GM03348 (cell line): ENCODE data around the gene KCNMB3.
"Not testable (repeated sequence)": the region's sequence is repeated elsewhere in the genome, so short reads cannot be mapped to it uniquely, and the experiment has no call there.

Source experiments
- DNase-seq: peaks from one replicate; pipeline ENCODE4 v3.0.0; 2012; ENCODE audit warnings: low spot score

KCNMB3 gene, protein sequence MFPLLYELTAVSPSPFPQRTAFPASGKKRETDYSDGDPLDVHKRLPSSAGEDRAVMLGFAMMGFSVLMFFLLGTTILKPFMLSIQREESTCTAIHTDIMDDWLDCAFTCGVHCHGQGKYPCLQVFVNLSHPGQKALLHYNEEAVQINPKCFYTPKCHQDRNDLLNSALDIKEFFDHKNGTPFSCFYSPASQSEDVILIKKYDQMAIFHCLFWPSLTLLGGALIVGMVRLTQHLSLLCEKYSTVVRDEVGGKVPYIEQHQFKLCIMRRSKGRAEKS

DNA sequence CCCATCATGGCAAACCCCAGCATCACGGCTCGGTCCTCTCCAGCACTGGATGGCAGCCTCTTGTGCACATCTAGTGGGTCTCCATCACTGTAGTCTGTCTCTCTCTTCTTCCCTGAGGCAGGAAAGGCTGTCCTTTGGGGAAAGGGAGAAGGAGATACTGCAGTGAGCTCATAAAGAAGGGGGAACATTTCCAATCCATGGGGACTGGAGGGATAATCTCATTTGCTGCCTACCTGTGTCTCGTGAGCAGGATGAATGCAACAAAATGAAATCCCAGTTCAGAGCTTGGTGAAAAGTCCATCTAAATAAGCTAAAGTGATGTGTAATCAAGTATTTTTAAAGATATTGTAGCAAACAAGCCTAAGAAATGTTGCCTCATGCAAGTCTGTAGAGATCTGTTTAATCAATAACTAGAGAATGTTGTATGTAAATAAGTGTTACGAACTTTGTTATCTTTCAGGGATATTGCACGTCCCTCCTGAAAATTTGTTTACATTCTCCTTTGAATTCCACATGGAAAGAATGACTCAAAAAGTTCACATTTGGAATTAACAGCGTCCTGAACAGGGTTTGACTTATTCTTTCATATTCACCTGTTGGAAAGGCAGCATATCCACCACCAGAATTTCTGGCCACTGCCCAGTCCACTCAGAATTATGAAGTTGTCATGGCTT is at the start of gene KCNMB3:
KCNMB3 (minus strand) TSS at position 312 of the 674 bp plus-strand sequence; CDS start at position 188, 124 bp downstream.
- DNase-seq = no peak

GRCh38 chr3:179299999-179300613 is 49.2 kb upstream of the KCNMB3 start:
- DNase-seq = no peak

GRCh38 chr3:179299316-179299715 is 48.4 kb upstream of the KCNMB3 start:
- no peak for DNase-seq

DNA sequence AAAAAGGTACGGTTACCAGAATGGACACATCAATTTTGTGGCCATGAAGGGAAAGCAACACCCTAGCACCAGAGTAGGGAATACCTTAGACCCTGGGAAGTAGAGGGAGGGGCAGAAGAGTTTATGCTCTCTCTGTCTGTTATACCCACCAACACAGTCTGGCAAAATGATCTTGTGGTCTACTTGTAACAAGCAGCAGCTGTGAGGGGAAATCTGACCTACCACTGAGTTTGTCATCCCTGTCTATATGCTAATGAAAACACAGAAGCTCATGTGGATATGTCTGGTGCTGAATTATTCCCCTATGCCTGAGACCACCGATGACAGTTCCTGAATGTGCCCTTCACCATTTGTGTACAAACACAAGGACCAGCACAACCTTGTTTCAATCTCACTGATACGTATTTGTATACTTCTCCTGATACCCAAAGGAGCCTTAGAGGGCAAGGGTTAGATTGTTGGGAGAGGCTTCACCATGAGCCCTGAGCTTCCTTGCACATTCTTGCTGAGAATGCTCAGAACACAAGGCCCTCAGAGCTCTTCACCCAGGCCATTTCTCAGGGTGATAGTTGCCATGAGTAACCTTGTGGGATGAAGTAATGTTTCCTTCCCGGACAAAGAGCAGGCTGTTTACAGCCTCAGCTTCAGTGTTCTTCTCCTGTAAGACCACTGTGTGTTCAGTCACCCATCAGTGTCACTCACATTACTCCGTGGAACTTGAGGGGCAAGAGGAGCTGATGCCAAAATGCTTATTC is 47.2 kb upstream of the KCNMB3 start:
- DNase-seq = no peak

DNA sequence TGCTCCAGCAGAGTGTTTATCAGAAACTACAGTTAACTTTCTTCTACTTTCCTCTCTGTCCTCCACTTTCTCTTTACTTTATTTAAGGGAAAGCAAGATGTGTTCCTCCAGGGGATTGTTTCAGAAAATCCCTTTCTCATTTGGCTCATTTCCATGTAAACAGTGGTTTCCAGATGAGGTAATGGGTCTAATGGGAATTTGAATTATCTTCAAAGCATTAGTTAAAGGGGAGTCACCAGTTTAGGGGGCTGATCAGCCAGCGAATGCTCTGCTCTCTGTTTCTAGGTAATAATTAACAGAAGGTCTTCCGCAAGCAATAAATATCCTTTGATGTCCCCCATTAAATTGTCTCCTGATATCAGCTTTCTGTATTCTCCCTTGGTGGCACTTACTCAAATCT is 41.5 kb upstream of the KCNMB3 start:
- DNase-seq = no peak

DNA sequence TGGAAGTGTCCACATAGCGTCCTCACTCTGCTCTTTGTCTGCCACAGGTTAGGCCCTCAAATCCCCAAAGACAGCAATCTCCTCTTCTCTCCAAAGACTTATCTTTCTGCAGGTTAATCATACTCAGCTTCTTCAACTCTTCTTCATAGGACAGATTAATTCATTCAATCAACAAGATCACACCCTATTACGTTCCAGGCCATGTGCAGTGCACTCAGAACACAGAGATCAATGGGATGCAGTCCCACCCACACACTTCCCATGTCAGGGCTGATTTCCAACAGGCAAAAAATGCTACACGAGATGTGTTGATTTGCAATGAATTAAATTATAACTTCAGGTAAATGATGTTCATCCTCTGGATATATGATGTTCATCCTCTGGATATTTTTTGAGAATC is 38.4 kb upstream of the KCNMB3 start:
- DNase-seq = no peak

DNA sequence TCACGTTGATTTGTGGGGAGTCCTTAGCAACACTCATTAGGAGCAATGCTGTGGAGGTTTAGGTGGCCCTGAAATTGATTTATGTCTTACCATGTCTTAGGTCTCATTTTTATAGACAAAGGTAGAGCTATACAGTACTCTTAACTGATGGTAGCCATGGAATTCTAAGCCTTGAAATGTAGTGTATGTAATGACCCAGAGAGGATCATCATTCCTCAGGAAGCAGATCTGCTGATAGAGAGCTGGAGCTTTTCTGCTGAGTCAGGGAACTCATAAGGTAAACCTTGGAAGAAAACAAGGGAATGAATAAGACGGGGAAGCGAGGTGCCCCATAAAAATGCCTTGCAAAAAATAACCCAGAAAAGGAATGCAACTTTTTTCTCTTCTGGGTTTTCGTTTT is 37.9 kb upstream of the KCNMB3 start:
- DNase-seq = no peak

DNA sequence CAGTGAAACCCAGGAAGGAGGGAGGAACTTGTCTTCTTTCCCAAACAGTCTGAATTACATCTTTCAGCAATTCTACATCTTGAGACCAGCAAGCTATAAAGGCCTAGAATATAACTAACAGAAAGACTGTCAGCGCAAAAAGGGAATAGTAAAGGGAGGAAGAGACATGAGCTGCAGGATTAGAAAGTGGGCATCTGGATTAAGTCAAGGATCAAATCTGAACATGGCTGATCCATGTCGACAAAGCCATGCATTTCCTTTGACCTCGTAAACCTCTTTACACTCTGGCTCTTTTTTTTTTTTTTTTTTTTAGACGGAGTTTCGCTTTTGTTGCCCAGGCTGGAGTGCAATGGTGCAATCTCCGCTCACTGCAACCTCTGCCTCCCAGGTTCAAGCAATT is 35.4 kb upstream of the KCNMB3 start:
- no peak for DNase-seq

DNA sequence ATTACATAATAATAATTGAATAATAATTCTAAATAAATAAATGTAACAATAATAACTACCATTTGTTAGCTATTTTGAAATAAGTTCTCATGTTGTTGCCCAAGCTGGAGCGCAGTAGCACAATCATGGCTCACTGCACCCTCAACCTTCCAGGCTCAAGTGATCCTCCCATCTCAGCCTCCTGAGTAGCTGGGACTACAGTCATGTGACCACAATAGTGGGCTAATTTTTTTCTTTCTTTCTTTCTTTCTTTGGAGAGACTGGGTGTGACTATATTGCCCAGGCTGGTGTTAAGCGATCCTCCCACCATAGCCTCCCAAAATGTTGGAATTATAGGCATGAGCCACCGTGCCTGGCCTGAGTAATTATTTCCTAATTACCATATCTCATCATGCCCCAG is 30.9 kb upstream of the KCNMB3 start:
- no peak for DNase-seq

DNA sequence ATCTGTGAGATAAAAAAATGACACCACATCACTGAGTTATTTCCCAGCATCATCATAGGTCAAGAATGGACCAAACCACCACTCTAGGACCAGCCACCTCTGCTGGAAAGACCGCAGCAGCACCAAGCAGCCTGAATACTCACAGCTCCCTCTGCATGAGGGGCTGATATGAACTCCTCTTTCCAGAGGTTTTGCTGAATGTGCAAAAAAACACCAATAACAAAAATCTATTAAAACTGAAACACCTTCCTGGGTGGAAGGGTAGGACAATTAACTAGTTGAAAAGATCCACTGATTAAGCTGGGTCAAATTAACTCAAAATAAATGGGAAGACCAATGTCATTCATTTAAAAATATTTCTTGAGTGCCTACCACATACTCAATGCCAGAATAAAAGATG is 28.9 kb upstream of the KCNMB3 start:
- DNase-seq = no peak

- no peak for DNase-seq
These were observed 28.2 kb upstream of the KCNMB3 start for GRCh38 chr3:179278932-179279693.

DNA sequence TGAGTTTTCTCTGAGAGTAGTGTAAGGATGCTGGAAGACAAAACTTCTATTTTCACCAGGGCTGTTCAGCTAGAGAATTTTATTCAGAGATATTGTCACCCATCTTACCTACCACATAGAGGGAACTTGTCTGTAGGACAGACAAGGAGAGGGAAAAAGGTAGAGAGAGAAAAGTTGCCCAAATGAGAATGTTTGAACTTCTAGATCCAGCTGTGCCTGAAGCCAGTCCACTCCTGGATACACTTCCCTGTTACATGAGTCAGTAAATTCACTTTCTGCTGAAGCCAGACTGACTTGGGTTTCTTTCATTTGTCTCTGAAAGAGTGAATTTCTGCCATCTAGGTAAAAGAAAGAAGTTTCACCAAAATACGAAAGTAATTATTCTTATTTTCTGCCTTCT is 27.2 kb upstream of the KCNMB3 start:
- no peak for DNase-seq

GRCh38 chr3:179276743-179277142 is 25.8 kb upstream of the KCNMB3 start:
- no peak for DNase-seq

GRCh38 chr3:179276001-179276400 is 25.1 kb upstream of the KCNMB3 start:
- no peak for DNase-seq

- DNase-seq = not testable (repeated sequence)
These were observed 23.5 kb upstream of the KCNMB3 start for GRCh38 chr3:179274434-179274833.

GRCh38 chr3:179272385-179272784 is 21.5 kb upstream of the KCNMB3 start:
- DNase-seq = no peak

DNA sequence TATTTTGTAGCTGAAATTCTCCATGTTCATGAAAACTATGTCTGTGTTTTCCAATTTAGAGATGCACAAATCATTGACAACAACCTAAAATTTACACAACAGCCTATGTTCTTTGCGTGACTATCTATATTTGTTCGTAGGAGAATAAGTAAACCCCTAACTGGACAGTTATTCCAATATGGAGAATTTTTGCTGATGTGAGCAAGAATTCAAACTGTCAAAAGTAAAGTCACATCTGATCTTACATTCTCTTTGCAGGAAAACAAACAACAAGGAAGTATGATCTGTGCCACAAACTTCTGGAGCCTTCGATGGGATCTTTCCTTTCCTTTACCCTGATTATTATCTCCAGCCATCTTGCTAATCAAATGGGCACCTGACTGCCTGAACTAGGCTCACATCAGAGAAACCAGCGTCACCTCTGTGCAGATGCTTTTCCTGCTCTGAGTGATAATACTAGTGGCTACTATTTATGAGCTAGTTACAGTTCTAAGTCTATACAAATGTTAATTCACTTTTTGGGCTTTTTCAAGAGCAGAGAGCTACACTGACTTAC is 18.3 kb upstream of the KCNMB3 start:
- DNase-seq = no peak

DNA sequence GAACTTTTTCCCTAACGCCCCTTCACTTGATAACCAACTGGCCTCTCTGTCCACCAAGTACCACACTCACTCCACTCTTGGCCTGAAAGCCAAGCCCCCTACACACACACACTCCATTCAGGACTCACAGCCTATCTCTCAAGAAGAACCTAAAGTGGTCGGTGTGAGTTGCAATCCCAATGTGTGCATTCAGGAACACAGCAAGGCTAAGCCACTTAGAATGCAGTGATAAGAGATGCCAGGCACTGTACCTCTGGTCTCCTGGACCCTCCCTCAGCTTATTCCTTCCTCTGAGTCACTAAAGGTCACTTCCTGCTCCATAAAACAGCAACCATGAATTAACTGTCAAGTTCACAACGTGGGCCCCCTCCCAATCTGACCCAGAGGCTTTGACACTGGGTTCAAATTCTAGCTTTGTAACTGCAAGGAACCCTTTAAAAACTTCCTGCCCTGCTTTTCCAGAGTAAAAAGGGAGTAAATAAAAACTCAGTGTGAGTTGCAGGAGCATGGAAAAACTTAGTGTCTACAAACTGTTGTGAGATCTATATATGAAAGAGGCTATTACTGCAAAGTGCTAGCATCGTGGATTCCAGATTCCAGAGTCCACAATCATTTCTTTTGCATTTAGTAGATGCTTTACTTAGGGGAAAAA is 17.6 kb upstream of the KCNMB3 start:
- no peak for DNase-seq

GRCh38 chr3:179266701-179267211 is 15.8 kb upstream of the KCNMB3 start:
- DNase-seq = no peak

DNA sequence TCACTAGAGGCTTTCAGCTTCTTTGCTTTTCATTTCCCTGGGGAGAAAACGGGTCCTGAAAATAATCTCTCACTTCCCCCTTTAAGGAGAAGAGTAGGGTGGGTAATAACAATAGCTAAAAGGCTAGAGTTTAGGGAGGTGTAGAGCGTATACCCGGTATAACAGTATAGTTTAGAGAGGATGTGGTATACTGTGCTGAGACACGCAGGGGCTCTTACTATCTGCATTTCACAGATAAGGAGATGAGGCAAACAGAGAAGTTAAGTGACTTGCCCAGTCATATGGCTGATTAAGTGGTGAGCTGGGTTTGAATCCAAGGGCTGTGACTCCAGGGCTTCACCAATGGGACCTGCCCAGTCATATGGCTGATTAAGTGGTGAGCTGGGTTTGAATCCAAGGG is 15.0 kb upstream of the KCNMB3 start:
- no peak for DNase-seq

GRCh38 chr3:179265092-179265491 is 14.2 kb upstream of the KCNMB3 start:
- no peak for DNase-seq
